Activated CD8-positive, alpha-beta memory T cell treated with anti-CD3 and anti-CD28 coated beads for 36 hours (primary cell): ENCODE measurements around the gene ATPAF1. TPM values are rescaled to one million over a fixed set of nuclear protein-coding genes. Genes with fewer than 3 reads are reported as not detected.
"Not testable (repeated sequence)": the region's sequence is repeated elsewhere in the genome, so short reads cannot be mapped to it uniquely, and the experiment has no call there.

Source experiments
- CTCF ChIA-PET: fragments of 350-600 bp; sonication (Branson Sonifier 250); formaldehyde crosslinking; loops from one replicate; lab custom pipeline; 2021; ENCODE audit warnings: antibody characterized with exemption; lab: Charles Lee
- POLR2A ChIA-PET: fragments of 350-600 bp; sonication (Branson Sonifier 250); formaldehyde crosslinking; loops from one replicate; lab custom pipeline; 2021; ENCODE audit warnings: antibody characterized with exemption; lab: Charles Lee
- total RNA-seq, 2 experiments: library from RNA; stranded (reverse); gene quantifications; one replicate each; pipeline ENCODE4 v1.2.3, GENCODE V29; 2021

ATPAF1 gene, protein sequence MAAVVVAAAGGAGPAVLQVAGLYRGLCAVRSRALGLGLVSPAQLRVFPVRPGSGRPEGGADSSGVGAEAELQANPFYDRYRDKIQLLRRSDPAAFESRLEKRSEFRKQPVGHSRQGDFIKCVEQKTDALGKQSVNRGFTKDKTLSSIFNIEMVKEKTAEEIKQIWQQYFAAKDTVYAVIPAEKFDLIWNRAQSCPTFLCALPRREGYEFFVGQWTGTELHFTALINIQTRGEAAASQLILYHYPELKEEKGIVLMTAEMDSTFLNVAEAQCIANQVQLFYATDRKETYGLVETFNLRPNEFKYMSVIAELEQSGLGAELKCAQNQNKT
- total RNA-seq: 10 to 100 TPM; 40.7 to 42.5 TPM

DNA sequence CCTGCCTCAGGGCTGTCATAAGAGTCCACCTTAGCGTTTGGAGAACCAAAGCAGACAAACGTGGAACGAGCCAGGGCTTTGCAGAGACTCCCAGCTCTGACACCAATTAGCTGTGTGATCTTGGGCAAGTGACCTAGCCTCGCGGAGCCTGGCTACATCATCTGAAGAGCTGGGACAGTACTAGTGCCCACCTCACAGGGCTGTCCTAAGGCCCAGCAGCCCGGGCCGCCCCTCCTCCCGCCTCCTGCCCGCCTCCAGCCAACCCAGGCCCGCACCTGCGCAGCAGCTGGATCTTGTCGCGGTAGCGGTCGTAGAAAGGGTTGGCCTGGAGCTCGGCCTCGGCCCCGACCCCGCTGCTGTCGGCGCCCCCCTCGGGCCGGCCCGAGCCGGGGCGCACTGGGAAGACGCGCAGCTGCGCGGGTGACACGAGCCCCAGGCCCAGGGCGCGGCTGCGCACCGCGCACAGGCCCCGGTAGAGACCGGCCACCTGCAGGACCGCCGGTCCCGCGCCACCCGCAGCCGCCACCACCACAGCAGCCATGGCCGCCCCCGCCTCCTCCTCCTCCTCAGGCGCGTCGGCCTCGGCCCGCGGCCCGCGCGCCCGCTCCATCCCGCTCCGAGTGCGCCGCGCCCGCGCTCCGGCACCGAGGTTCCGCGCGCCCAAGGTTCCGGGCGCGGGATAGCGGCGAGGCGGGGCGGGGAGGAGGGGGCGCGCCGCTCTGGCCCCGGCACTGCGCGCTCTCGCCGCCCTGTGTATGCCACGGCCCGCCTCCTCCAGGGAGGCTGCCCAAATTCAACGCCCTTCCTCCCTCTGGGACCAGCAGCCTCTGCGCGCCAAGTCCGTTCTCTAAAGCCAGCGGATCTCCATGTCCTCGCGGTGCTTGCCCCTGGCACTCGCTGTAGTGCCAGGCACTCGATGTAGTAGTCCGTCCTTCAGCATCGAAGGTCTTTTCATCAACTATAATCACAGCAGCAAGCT, at the start of gene ATPAF1:
Gene ATPAF1 (minus strand): TSS at position 583 of the 979 bp plus-strand sequence. CDS start 42 bp downstream, at position 541.
- POLR2A ChIA-PET: interaction anchor here (1.2 to 1.5 kb wide), 2 partner anchors 51 to 64 kb away, joined by 7 to 18 read pairs; partner anchors contain the start of genes EFCAB14 and MKNK1
- CTCF ChIA-PET: interaction anchor here (0.5 to 1.3 kb wide), 2 partner anchors 51 to 496 kb away, joined by 3 to 5 read pairs; no protein-coding TSS in a partner anchor

DNA sequence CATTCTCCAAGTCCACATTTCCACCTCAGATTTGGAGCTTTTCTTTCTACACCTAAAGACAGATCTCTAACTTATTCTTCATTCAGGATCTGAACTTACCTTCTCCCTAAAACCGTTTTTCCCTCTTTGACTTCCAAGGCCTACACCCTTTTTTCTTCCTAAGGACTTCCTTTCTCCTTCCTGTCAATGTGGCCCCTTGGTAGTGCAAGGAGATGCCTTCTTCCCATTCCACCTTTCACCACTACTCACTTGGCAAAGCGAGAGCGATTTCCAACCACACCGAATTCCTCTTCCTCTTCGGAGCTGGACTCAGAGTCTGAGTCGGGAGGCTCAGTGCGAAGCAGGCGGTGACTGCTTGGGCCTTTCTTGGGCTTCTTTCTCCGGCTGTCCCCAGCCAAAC, 49.5 kb upstream of the ATPAF1 start:
- POLR2A ChIA-PET: no interaction called here
- CTCF ChIA-PET: no interaction called here

DNA sequence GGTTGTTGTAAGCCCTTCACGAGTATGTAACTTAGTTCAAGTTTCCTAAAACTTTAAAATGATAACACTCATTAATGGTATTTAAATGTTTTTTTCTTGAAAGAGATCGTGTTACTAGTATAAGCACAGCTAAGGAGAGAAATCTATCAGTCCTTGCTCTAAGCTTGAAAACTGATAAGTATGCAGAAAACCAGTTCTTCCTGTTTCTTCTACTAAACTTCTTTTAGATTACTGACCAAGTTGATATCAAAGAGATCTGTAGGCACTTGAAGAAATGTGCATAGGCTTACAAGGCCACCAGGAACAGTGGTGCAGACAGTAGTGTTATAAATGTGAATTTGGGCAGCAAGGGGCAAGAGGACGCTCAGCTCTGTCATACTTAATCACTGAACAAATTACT, 46.8 kb upstream of the ATPAF1 start:
- CTCF ChIA-PET: interaction anchor here (0.6 kb wide), 1 partner anchor 16 kb away, joined by 3 read pairs; no protein-coding TSS in a partner anchor

DNA sequence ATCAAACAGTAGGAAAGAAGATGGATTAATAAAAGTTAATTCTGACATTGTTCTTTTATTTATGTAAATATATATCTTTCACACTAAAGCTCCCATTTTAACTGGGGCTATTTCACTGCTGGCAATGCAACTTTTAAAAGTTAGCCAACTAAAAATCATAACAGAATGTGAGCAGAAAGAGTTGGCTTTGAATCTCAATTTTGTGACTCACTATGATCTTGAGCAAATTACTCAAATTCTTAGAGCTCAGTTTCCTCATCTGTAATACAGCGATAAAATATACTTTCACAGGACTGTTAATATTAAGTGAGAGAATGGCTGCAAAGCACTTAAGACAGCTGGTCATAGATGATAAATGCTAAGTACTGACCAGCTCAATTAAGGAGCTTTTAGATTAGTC, 40.0 kb upstream of the ATPAF1 start:
- ChIA-PET POLR2A (interaction anchor here (0.6 kb wide), 1 partner anchor 729 kb away, joined by 3 read pairs; no protein-coding TSS in a partner anchor), CTCF (no interaction called here)

More for the DNA sequence above, 46.8 kb upstream of the ATPAF1 start:
- POLR2A ChIA-PET: no interaction called here

DNA sequence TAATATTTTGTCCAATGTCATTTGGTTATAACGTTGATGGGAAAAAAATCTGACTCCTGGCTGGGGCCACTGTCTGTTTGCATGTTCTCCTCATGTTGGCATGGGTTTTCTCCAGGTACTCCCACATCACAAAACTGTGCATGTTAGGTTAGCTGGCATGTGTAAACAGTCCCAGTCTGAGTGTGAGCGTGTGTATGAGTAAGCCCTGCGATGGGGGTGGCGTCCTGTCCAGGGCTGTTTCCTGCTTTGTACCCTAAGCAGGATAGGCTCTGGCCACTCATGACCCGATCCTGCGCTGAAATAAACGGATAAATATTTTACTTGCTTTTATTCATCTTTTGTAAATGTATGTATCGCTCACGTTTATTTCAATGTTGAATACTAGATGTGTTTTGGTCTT, 37.2 kb upstream of the ATPAF1 start:
- ChIA-PET CTCF (no interaction called here), POLR2A (no interaction called here)

DNA sequence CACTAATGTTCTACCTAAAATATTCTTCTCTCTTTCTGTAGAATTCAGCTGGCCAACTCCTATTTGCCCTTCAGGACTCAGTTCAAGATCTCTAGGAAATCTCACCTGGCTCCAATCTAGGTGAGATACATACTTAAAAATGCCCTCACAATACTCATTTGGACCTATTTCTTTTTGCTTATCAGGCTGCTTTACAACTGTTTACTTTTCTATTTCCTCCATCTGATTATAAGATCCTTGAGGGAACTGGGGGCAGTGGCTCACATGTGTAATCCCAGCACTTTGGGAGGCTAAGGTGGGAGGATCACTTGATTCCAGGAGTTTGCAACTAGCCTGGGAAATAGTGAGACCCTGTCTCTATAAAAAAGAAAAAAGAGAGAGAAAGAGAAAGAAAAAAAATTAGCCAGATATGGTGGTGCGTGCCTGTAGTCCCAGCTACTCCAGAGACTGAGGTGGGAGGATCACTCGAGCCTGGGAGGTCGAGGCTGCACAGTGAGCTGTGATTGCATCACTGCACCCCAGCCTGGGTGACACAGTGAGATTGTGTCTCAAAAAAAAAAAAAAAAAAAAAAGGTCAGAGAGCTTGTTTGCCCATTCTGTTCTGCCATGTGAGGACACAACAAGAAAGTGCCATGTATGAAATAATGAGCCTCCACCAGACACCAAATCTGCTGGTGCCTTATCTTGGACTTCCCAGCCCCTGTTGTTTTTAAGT, 35.9 kb upstream of the ATPAF1 start:
- POLR2A ChIA-PET: no interaction called here
- CTCF ChIA-PET: interaction anchor here (0.7 kb wide), 1 partner anchor 18 kb away, joined by 4 read pairs; no protein-coding TSS in a partner anchor

DNA sequence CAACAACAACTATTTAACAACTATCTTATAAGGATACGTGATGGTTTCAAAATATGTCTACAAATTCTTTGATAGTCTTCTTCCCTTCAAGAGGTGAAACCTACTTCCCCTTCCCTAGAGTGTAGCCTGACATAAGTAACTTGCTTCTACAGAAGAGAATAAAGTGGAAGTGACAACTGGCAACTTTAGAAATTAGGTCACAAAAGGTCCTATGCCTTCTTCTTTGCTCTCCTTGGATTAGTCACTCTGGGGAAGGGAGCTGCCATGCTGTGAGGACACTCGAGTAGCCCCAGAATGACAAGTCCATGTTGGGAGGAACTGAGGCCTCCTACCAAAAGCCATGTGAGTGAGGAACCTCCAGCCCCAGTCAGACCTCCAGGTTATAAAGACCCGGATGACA, 31.5 kb upstream of the ATPAF1 start:
- ChIA-PET POLR2A (no interaction called here), CTCF (no interaction called here)

DNA sequence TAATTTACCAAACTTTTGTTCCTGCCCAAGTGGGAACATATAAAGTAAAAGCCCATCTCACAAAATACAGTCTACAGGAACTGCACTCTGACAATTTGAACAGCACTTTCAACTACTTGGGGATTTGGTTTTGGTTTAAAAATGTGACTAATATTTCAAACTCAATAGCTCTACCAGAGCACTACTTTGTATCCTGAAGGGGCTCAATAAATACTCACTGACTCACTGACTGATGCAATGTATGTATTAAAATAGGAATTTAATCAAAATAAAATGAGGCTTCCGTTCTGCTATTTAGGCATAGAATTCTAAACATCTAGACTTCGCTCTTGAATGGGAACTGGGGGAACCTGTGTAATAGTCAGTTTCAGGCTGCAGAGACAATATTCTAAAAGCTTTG, 28.9 kb upstream of the ATPAF1 start:
- ChIA-PET CTCF (no interaction called here), POLR2A (no interaction called here)

DNA sequence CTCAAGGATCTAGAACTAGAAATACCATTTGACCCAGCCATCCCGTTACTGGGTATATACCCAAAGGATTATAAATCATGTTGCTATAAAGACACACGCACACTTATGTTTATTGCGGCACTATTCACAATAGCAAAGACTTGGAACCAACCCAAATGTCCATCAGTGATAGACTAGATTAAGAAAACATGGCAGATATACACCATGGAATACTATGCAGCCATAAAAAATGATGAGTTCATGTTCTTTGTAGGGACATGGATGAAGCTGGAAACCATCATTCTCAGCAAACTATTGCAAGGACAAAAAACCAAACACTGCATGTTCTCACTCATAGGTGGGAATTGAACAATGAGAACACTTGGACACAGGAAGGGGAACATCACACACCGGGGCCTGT, 26.5 kb upstream of the ATPAF1 start:
- CTCF ChIA-PET, POLR2A ChIA-PET: not testable (repeated sequence)

DNA sequence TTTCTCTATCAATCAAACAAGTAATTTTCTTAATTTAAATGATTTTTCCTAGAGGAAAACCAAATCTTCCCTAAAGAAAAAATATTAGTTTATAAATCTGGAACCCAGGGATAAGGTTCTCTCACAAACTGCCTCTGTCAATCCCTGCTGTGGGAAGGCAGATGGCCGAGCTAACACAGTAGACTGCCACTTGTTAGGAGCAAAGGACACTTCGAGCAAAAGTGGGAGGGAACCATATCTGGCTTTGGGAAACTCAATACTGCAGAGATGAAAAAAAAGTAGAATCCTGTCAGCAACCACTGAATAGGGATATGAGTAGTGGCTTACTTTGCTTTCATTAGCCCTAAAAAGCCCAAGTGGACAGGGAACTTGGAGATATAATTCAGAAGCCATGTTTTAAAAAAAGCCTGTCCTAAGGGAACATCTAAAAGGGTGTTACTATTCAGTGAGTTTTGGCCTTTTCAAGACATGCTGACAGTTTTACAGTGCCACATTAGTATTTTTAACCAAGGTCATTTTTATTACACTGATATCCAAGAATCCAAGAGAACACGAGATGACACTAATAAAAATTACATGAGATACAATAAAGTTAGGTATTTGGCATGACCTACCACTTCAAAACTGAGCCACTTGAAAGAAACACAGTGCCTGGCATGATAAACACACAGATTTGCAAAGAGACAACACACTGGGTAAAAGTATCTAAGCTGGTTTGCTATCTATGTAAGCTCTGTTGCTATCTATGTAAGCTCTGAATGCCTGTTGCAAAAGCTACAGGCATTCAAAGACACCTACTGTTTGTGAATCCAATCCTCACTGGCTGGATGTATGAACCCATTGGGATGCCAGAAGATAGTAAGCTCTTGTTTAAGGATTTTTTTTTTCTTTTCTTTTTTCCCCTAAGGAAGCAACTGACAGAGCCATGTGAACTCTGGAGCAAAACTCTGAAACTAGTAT, 24.9 kb upstream of the ATPAF1 start:
- ChIA-PET POLR2A (no interaction called here), CTCF (no interaction called here)

DNA sequence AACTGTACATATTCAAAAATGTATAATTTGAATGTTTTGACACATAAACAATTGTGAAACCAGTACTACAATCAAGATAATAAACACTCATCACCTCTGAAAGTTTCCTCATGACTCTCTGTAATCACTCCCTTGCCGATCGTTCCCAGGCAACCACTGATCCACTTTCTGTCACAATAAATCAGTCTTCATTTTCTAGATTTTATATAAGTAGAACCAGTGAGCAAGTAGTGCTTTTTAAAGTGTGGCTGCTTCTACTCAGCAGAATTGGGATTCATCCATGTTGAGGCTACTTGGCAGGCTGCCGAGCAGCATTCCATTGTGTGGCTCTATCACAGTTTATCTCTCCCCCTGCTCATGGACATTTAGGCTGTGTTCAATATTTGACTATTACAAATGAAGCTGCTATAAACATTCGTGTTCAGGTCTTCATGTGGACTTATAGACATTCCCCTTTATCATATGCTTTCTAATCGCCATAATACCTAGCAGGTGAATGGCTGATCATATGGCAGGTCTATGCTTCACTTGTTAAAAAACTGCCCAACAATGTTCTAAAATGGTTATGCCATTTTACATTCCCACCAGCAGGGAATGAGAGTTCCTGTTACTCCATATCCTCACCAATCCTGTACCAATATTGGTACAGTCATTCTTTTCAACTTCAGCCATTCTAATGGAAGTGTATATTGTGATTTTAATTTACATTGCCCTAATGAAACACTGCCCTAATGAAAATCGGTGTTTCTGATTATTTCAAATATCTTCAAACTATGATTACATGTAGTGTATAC, 24.0 kb upstream of the ATPAF1 start:
- POLR2A ChIA-PET: no interaction called here
- CTCF ChIA-PET: no interaction called here

DNA sequence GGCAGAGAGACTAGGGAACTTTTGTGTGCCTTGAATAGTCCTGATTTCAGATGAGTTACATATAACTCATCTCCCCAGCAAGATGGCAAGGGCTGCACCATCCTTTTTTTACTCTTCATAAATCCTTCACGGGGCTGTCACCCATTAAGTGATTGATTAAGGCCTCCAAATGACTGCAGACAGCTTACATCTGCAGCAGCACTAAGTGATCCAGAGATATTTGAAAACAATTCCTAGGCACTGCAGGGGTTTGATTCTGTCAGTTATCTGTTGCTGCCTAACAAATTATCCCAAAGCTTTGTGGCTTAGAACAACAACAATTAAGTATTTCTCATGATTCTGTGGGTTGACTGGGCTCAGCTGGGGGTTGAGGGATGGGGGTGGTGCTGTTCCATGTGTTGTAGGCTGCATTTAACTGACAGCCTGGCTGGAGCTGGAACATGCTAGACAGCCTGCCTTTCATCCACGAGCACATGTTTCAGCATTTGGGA, 22.8 kb upstream of the ATPAF1 start:
- CTCF ChIA-PET: no interaction called here
- POLR2A ChIA-PET: no interaction called here

DNA sequence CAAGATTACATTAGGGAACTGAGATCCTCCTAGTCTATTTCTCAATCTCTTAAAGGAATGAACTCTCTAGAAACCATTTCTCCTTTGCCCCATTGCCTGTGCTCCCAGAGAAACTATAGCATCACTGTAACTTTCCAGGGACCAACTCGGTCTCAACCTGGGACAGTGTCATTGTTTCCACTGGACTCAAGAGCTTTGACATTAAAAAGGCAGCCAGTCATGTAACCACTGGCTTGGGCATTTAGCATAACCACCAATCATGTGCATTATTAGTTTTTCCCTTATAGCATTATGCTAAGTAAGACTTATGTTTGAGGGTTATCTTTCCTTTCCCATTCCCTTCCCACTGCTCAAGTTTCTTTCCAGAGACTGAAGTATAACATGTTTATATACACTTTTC, 21.7 kb upstream of the ATPAF1 start:
- CTCF ChIA-PET: no interaction called here
- POLR2A ChIA-PET: no interaction called here

DNA sequence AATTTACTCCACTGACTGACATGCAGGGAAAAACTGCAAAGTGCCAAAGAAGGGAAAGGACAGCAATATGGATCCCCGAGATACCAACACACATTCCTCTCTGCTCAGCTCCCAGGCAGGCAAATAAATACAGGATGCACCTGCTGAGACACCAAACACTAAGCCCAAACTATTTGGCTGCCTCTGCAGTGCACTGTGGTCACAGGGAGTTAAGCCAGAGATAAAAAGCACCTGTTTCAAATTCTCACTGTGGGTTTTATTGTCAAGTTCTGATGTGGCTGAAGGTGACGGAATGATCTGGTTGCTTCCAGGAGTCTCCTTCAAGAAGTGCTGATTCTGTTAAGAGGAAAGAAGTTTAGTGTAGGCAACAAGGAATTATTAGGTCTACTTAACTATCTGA, 21.2 kb upstream of the ATPAF1 start:
- ChIA-PET POLR2A (no interaction called here), CTCF (no interaction called here)

DNA sequence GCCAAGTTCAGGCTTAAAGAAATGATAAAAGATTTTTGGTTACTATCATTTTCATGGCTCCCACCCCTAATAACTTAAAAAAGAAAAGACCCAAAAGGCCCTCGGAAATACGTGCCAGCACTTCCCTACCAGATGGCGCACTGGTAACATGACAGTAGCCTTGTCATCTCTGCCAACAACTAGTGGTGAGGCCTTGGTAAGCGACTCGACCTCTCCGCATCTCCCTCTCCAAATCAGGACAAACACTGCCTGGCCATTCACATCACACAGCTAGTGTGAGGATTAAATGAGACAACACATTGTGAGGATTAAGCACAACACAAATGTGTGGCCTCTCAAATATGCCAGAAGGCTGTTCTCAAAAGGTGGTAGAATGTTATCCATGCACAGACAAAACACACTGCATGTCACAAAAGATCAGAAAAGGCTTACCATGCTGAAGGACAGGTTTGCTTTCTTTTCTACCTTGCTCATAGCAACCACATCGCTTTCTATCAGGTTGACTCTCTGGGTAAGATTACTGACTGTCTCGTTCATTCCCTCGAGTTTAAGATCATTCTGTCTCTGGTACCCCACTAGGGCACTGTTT, 19.9 kb upstream of the ATPAF1 start:
- POLR2A ChIA-PET: no interaction called here
- CTCF ChIA-PET: interaction anchor here (0.6 kb wide), 1 partner anchor 38 kb away, joined by 3 read pairs; no protein-coding TSS in a partner anchor

DNA sequence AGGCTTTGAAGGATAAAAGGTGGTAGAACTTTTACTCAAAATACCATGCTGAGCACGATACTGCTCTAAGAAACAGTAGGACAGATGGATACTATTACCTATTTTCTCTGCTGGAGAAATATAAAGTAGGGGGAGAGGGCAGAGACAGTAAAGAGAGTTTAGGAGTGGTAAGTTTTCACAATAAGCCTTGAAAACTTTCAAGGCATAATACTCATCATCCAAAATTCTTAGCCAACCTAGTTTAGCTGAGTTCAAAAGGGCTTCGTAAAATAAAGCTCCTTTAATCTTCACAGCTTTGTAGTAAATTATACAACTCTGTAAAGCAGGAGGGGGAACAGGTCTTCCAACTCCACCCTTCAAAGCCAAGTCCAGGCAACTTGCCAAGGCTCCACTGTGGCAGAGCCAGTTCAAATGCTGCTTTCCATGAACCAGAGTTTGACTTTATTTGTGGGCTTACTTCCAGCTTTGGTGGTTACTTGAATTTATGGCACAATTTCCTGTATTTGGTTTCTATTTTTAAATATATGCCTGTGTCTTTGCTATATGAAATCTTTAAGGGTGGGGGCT, 19.0 kb upstream of the ATPAF1 start:
- CTCF ChIA-PET: no interaction called here

DNA sequence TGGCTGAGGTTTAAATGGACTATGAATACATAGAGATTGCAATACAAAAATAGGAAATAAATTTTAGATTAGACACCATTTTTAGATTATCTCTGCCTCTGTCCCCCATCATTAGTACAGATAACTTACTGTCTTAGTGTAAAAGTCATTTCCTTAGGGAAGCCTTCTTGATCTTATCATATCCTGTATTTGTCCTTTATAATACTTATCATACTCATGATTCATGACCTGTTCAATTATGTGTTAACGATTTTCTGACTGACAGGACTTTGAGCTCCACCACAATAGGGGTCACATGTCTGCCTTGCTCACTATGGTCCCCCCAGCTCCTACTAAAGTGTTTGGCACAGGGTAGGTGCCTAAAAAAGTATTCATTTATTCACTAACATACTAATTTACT, 18.1 kb upstream of the ATPAF1 start:
- POLR2A ChIA-PET: no interaction called here
- CTCF ChIA-PET: no interaction called here

More for the DNA sequence above, 19.0 kb upstream of the ATPAF1 start:
- POLR2A ChIA-PET: no interaction called here
